ENCODE results near the gene EIF2B2. TPM values are rescaled to one million over a fixed set of nuclear protein-coding genes. Genes with fewer than 3 reads are reported as not detected.
"Not testable (repeated sequence)": the region's sequence is repeated elsewhere in the genome, so short reads cannot be mapped to it uniquely, and the experiment has no call there.

EIF2B2 gene
- total RNA-seq, 1 experiment from 2014 or later = 58.6 TPM

GRCh38 chr14:74988993-74989392, 13.7 kb upstream of the EIF2B2 start:
- no peak for DNase-seq (ENCODE audit: low read depth)

GRCh38 chr14:74994182-74994581, 8.5 kb upstream of the EIF2B2 start:
- not testable (repeated sequence) for DNase-seq (ENCODE audit: low read depth)

- not testable (repeated sequence) for DNase-seq (ENCODE audit: low read depth)
Measured at GRCh38 chr14:74995781-74996180, 6.9 kb upstream of the EIF2B2 start.

GRCh38 chr14:75001261-75001660, 1.5 kb upstream of the EIF2B2 start:
- no peak for DNase-seq (ENCODE audit: low read depth)

- DNase-seq (ENCODE audit: low read depth) = no peak
Measured at GRCh38 chr14:75001899-75002298, 822 bp upstream of the EIF2B2 start.

GRCh38 chr14:75003250-75004027, 718 bp downstream of the EIF2B2 start:
- DNase-seq (ENCODE audit: low read depth) = no peak

- no peak for DNase-seq (ENCODE audit: low read depth)
Measured at GRCh38 chr14:75005357-75005756, 2.6 kb downstream of the EIF2B2 start.

- no peak for DNase-seq (ENCODE audit: low read depth)
Measured at GRCh38 chr14:75009176-75009575, 6.5 kb downstream of the EIF2B2 start.

GRCh38 chr14:75010472-75011093, 7.9 kb downstream of the EIF2B2 start:
- DNase-seq (ENCODE audit: low read depth) = no peak

- DNase-seq (ENCODE audit: low read depth) = peak; percentile 65
Measured at GRCh38 chr14:75011356-75011994, 8.8 kb downstream of the EIF2B2 start.

GRCh38 chr14:75013290-75013689, 10.6 kb downstream of the EIF2B2 start:
- no peak for DNase-seq (ENCODE audit: low read depth)

- DNase-seq (ENCODE audit: low read depth) = no peak
Measured at GRCh38 chr14:75015496-75015895, 12.8 kb downstream of the EIF2B2 start.

- no peak for DNase-seq (ENCODE audit: low read depth)
Measured at GRCh38 chr14:75016815-75017214, 14.1 kb downstream of the EIF2B2 start.

- no peak for DNase-seq (ENCODE audit: low read depth)
Measured at GRCh38 chr14:75018694-75019093, 16.0 kb downstream of the EIF2B2 start.

- no peak for DNase-seq (ENCODE audit: low read depth)
Measured at GRCh38 chr14:75022655-75023054, 19.9 kb downstream of the EIF2B2 start.

- no peak for DNase-seq (ENCODE audit: low read depth)
Measured at GRCh38 chr14:75023108-75023507, 20.4 kb downstream of the EIF2B2 start.

GRCh38 chr14:75025082-75025481, 22.4 kb downstream of the EIF2B2 start:
- no peak for DNase-seq (ENCODE audit: low read depth)

- DNase-seq (ENCODE audit: low read depth) = no peak
Measured at GRCh38 chr14:75025876-75026275, 23.2 kb downstream of the EIF2B2 start.

GRCh38 chr14:75030147-75030546, 27.4 kb downstream of the EIF2B2 start:
- no peak for DNase-seq (ENCODE audit: low read depth)

- DNase-seq (ENCODE audit: low read depth) = no peak
Measured at GRCh38 chr14:75032939-75033338, 30.2 kb downstream of the EIF2B2 start.

GRCh38 chr14:75040507-75040906, 37.8 kb downstream of the EIF2B2 start:
- no peak for DNase-seq (ENCODE audit: low read depth)

- DNase-seq (ENCODE audit: low read depth) = no peak
Measured at GRCh38 chr14:75040959-75041358, 38.2 kb downstream of the EIF2B2 start.

- no peak for DNase-seq (ENCODE audit: low read depth)
Measured at GRCh38 chr14:75041613-75042012, 38.9 kb downstream of the EIF2B2 start.

Measured in RPMI7951 (cell line).